GM23338 (cell line): Measurements from ENCODE around the gene GUCA1A. TPM values are rescaled to one million over a fixed set of nuclear protein-coding genes. Genes with fewer than 3 reads are reported as not detected.

Source experiments
- ATAC-seq: fragments of 200-7000 bp; cut with Tn5 transposase; 3 replicates; pipeline ENCODE4 v1.9.1; 2020
- DNase-seq: peaks from one replicate; pipeline ENCODE4 v3.0.0-alpha.2; 2015; ENCODE audit warnings: low spot score
- H2AFZ ChIP-seq: fragments of 200-600 bp; sonication (generic); 2 replicates; pipeline ENCODE4 v1.8.0; 2016; ENCODE audit warnings: antibody characterized with exemption, mild to moderate bottlenecking, moderate library complexity
- H3F3A ChIP-seq: fragments of 200-600 bp; sonication (generic); replicated peaks from 2 replicates; pipeline ENCODE4 v1.8.0; 2017; ENCODE audit warnings: antibody characterized with exemption, mixed run types, low read depth
- H3K27ac ChIP-seq: fragments of 200-600 bp; sonication (generic); 2 replicates; pipeline ENCODE4 v1.6.1; 2016; ENCODE audit warnings: low read depth
- H3K27me3 ChIP-seq: fragments of 200-600 bp; sonication (generic); 2 replicates; pipeline ENCODE4 v1.8.0; 2016; ENCODE audit warnings: mild to moderate bottlenecking, mixed run types, moderate library complexity; ENCODE audit not compliant: insufficient read depth
- H3K36me3 ChIP-seq: fragments of 200-600 bp; sonication (generic); 2 replicates; pipeline ENCODE4 v1.8.0; 2016; ENCODE audit warnings: mild to moderate bottlenecking; ENCODE audit not compliant: insufficient read depth
- H3K4me1 ChIP-seq: fragments of 200-600 bp; sonication (generic); 2 replicates; pipeline ENCODE4 v1.8.0; 2016; ENCODE audit warnings: mild to moderate bottlenecking, moderate library complexity; ENCODE audit not compliant: insufficient read depth
- H3K4me2 ChIP-seq: fragments of 200-600 bp; sonication (generic); 2 replicates; pipeline ENCODE4 v1.7.1; 2017; ENCODE audit warnings: mixed run types
- H3K4me3 ChIP-seq: fragments of 200-600 bp; sonication (generic); 2 replicates; pipeline ENCODE4 v1.6.1; 2016; ENCODE audit warnings: mixed run types
- H3K79me2 ChIP-seq: fragments of 200-600 bp; sonication (generic); replicated peaks from 2 replicates; pipeline ENCODE4 v1.8.0; 2017; ENCODE audit warnings: mild to moderate bottlenecking; ENCODE audit not compliant: insufficient read depth
- H3K9me2 ChIP-seq: fragments of 200-600 bp; sonication (generic); 2 replicates; pipeline ENCODE4 v1.8.0; 2017; ENCODE audit not compliant: insufficient read depth
- H4K20me1 ChIP-seq: fragments of 200-600 bp; sonication (generic); replicated peaks from 2 replicates; pipeline ENCODE4 v1.8.0; 2017; ENCODE audit warnings: mild to moderate bottlenecking; ENCODE audit not compliant: insufficient read depth
- H3K27ac Mint-ChIP-seq: 2 replicates; pipeline ENCODE4 v1.8.0; 2020; ENCODE audit warnings: inconsistent platforms, mild to moderate bottlenecking, moderate library complexity, mixed read lengths
- H3K27me3 Mint-ChIP-seq: 3 replicates; pipeline ENCODE4 v1.8.0; 2022; ENCODE audit warnings: low read depth, mild to moderate bottlenecking, moderate library complexity, mixed read lengths, inconsistent platforms; ENCODE audit not compliant: insufficient read depth, poor library complexity
- H3K36me3 Mint-ChIP-seq: 3 replicates; pipeline ENCODE4 v1.8.0; 2021; ENCODE audit warnings: low read depth, mild to moderate bottlenecking, inconsistent platforms, moderate library complexity, mixed read lengths
- H3K4me1 Mint-ChIP-seq: 3 replicates; pipeline ENCODE4 v1.8.0; 2020; ENCODE audit warnings: mild to moderate bottlenecking, inconsistent platforms, mixed read lengths
- H3K4me3 Mint-ChIP-seq: 3 replicates; pipeline ENCODE4 v1.8.0; 2021; ENCODE audit warnings: moderate library complexity, mild to moderate bottlenecking, inconsistent platforms, mixed read lengths
- H3K9me3 Mint-ChIP-seq: 3 replicates; pipeline ENCODE4 v1.8.0; 2020; ENCODE audit warnings: moderate library complexity, mild to moderate bottlenecking, inconsistent platforms, mixed read lengths
- CREB1 ChIP-seq: fragments of 250-450 bp; sonication (Bioruptor Pico); IDR thresholded peaks from 2 replicates; pipeline ENCODE4 v1.5.0; 2020; ENCODE audit warnings: low read depth, mild to moderate bottlenecking, moderate library complexity
- EZH2 ChIP-seq: fragments of 200-600 bp; sonication (generic); IDR thresholded peaks from one replicate; pipeline ENCODE4 v1.8.0; 2017; ENCODE audit warnings: antibody characterized with exemption, mild to moderate bottlenecking, low read depth; ENCODE audit not compliant: unreplicated experiment
- EZH2phosphoT487 ChIP-seq: fragments of 200-600 bp; sonication (generic); IDR thresholded peaks from one replicate; pipeline ENCODE4 v1.8.1; 2018; ENCODE audit warnings: antibody characterized with exemption; ENCODE audit not compliant: unreplicated experiment
- JUNB ChIP-seq: IDR thresholded peaks from one replicate; pipeline ENCODE4 v1.6.1; 2016; ENCODE audit warnings: antibody characterized with exemption; ENCODE audit not compliant: unreplicated experiment
- NANOG ChIP-seq: IDR thresholded peaks from 2 replicates; pipeline ENCODE4 v1.6.1; 2016; ENCODE audit warnings: antibody characterized with exemption, borderline replicate concordance
- POLR2AphosphoS5 ChIP-seq: IDR thresholded peaks from 2 replicates; pipeline ENCODE4 v1.6.1; 2016; ENCODE audit warnings: antibody characterized with exemption, low read depth
- STAT1 ChIP-seq: IDR thresholded peaks from one replicate; pipeline ENCODE4 v1.6.1; 2016; ENCODE audit warnings: antibody characterized with exemption; ENCODE audit not compliant: unreplicated experiment
- ZNF114 ChIP-seq: fragments of 250-450 bp; sonication (Bioruptor Pico); IDR thresholded peaks from 2 replicates; pipeline ENCODE4 v1.5.0; 2020; ENCODE audit warnings: mild to moderate bottlenecking, moderate library complexity
- ZNF331 ChIP-seq: fragments of 250-450 bp; sonication (Bioruptor Pico); IDR thresholded peaks from 2 replicates; pipeline ENCODE4 v1.5.0; 2020; ENCODE audit warnings: low read depth, mild to moderate bottlenecking, moderate library complexity
- polyA plus RNA-seq: library from polyadenylated mRNA; unstranded; fragments of >200 nt; fragmentation: Nextera tagmentation; extraction: Ambion mirVana; gene quantifications from 2 replicates; pipeline ENCODE4 v1.2.1, GENCODE V29; 2016
- total RNA-seq: library from RNA; depleted of rRNA; stranded (reverse); fragments of >200 nt; shearing (Covaris generic); gene quantifications from 2 replicates; pipeline ENCODE4 v1.2.3, GENCODE V29; 2014
- TF ChIP-seq, protein P1 (sequence below): fragments of 250-450 bp; sonication (Bioruptor Pico); IDR thresholded peaks from 2 replicates; pipeline ENCODE4 v1.5.0; 2020; ENCODE audit warnings: mild to moderate bottlenecking, moderate library complexity
- TF ChIP-seq, protein P2 (sequence below), 2 experiments: fragments of 200-600 bp in 1 of 2; sonication (generic) in 1 of 2; conservative IDR thresholded peaks; 2 replicates each; pipeline versions ENCODE4 v1.5.1 to v1.6.1; 2016 to 2017; ENCODE audit warnings: antibody characterized with exemption in 2 of 2, low read depth in 2 of 2, mild to moderate bottlenecking in 2 of 2, moderate library complexity in 1 of 2
- TF ChIP-seq, protein P3 (sequence below): IDR thresholded peaks from 2 replicates; pipeline ENCODE4 v1.6.1; 2016; ENCODE audit warnings: antibody characterized with exemption
- TF ChIP-seq, protein P4 (sequence below): IDR thresholded peaks from one replicate; pipeline ENCODE4 v1.6.1; 2018; ENCODE audit warnings: antibody characterized with exemption; ENCODE audit not compliant: unreplicated experiment

Gene GUCA1A
- total and polyA plus RNA-seq, 2 experiments from 2014 or later: 5.2 to 10.6 TPM

DNA sequence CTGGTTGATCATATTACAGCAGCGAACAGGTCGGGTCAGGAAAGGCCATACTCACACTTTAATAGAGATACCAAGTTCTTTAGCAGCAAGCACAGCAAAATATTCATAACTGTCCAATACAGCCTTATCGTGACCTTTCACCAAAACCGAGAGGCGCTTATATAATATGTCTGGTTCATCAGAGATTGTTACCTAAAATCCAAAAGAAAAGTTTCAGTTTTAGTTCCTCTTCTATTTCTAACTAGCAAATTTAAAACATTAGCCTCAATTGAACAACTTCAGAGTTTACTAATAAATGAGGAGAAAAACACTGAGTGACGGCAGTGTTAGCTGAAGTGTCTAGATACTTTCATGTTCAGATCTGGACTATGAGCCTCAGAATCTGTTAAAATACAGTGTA is 38.6 kb downstream of the GUCA1A start:
- H3K27me3 ChIP-seq: no peaks in the 10 kb centered on the region
- peaks cover 2% of the 10 kb centered on the region; the same call in 1 of the 2 replicates for H3K4me1 ChIP-seq
- Mint-ChIP-seq H3K27me3 (no peaks in the 10 kb centered on the region), H3K9me3 (no peaks in the 10 kb centered on the region), H3K4me3 (no peak overlapping the region), H3K4me1 (peaks cover 7% of the 10 kb centered on the region), H3K36me3 (peaks cover 51% of the 10 kb centered on the region), H3K27ac (no peak overlapping the region)
- no peak overlapping the region for H3K4me3 ChIP-seq
- no peak for DNase-seq
- ATAC-seq: no peak
- no peaks in the 10 kb centered on the region for H3K9me2 ChIP-seq
- 0 out of 2 replicates have a peak, but pooled peaks cover 3% of the 10 kb centered on the region for H3F3A ChIP-seq
- no peak for TF ChIP-seq ZNF331 (CRISPR knock-in tag)
- TF ChIP-seq EZH2phosphoT487: no peak
- TF ChIP-seq, protein P1, sequence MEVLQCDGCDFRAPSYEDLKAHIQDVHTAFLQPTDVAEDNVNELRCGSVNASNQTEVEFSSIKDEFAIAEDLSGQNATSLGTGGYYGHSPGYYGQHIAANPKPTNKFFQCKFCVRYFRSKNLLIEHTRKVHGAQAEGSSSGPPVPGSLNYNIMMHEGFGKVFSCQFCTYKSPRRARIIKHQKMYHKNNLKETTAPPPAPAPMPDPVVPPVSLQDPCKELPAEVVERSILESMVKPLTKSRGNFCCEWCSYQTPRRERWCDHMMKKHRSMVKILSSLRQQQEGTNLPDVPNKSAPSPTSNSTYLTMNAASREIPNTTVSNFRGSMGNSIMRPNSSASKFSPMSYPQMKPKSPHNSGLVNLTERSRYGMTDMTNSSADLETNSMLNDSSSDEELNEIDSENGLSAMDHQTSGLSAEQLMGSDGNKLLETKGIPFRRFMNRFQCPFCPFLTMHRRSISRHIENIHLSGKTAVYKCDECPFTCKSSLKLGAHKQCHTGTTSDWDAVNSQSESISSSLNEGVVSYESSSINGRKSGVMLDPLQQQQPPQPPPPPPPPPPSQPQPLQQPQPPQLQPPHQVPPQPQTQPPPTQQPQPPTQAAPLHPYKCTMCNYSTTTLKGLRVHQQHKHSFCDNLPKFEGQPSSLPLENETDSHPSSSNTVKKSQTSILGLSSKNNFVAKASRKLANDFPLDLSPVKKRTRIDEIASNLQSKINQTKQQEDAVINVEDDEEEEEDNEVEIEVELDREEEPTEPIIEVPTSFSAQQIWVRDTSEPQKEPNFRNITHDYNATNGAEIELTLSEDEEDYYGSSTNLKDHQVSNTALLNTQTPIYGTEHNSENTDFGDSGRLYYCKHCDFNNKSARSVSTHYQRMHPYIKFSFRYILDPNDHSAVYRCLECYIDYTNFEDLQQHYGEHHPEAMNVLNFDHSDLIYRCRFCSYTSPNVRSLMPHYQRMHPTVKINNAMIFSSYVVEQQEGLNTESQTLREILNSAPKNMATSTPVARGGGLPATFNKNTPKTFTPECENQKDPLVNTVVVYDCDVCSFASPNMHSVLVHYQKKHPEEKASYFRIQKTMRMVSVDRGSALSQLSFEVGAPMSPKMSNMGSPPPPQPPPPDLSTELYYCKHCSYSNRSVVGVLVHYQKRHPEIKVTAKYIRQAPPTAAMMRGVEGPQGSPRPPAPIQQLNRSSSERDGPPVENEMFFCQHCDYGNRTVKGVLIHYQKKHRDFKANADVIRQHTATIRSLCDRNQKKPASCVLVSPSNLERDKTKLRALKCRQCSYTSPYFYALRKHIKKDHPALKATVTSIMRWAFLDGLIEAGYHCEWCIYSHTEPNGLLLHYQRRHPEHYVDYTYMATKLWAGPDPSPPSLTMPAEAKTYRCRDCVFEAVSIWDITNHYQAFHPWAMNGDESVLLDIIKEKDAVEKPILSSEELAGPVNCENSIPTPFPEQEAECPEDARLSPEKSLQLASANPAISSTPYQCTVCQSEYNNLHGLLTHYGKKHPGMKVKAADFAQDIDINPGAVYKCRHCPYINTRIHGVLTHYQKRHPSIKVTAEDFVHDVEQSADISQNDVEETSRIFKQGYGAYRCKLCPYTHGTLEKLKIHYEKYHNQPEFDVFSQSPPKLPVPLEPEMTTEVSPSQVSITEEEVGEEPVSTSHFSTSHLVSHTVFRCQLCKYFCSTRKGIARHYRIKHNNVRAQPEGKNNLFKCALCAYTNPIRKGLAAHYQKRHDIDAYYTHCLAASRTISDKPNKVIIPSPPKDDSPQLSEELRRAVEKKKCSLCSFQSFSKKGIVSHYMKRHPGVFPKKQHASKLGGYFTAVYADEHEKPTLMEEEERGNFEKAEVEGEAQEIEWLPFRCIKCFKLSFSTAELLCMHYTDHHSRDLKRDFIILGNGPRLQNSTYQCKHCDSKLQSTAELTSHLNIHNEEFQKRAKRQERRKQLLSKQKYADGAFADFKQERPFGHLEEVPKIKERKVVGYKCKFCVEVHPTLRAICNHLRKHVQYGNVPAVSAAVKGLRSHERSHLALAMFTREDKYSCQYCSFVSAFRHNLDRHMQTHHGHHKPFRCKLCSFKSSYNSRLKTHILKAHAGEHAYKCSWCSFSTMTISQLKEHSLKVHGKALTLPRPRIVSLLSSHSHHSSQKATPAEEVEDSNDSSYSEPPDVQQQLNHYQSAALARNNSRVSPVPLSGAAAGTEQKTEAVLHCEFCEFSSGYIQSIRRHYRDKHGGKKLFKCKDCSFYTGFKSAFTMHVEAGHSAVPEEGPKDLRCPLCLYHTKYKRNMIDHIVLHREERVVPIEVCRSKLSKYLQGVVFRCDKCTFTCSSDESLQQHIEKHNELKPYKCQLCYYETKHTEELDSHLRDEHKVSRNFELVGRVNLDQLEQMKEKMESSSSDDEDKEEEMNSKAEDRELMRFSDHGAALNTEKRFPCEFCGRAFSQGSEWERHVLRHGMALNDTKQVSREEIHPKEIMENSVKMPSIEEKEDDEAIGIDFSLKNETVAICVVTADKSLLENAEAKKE: no peak
- TF ChIP-seq, protein P2, sequence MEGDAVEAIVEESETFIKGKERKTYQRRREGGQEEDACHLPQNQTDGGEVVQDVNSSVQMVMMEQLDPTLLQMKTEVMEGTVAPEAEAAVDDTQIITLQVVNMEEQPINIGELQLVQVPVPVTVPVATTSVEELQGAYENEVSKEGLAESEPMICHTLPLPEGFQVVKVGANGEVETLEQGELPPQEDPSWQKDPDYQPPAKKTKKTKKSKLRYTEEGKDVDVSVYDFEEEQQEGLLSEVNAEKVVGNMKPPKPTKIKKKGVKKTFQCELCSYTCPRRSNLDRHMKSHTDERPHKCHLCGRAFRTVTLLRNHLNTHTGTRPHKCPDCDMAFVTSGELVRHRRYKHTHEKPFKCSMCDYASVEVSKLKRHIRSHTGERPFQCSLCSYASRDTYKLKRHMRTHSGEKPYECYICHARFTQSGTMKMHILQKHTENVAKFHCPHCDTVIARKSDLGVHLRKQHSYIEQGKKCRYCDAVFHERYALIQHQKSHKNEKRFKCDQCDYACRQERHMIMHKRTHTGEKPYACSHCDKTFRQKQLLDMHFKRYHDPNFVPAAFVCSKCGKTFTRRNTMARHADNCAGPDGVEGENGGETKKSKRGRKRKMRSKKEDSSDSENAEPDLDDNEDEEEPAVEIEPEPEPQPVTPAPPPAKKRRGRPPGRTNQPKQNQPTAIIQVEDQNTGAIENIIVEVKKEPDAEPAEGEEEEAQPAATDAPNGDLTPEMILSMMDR (conservative IDR thresholded peaks at IDR 0.05; ENCODE audit: low read depth in 2 of 2): no peak
- TF ChIP-seq EZH2: no peak
- TF ChIP-seq ZNF114 (CRISPR knock-in tag): no peak
- TF ChIP-seq NANOG: no peak
- TF ChIP-seq STAT1: no peak
- no peak for TF ChIP-seq JUNB
- TF ChIP-seq POLR2AphosphoS5: no peak
- TF ChIP-seq, protein P3, sequence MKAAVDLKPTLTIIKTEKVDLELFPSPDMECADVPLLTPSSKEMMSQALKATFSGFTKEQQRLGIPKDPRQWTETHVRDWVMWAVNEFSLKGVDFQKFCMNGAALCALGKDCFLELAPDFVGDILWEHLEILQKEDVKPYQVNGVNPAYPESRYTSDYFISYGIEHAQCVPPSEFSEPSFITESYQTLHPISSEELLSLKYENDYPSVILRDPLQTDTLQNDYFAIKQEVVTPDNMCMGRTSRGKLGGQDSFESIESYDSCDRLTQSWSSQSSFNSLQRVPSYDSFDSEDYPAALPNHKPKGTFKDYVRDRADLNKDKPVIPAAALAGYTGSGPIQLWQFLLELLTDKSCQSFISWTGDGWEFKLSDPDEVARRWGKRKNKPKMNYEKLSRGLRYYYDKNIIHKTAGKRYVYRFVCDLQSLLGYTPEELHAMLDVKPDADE: no peak
- TF ChIP-seq CREB1 (CRISPR knock-in tag): no peak
- TF ChIP-seq, protein P4, sequence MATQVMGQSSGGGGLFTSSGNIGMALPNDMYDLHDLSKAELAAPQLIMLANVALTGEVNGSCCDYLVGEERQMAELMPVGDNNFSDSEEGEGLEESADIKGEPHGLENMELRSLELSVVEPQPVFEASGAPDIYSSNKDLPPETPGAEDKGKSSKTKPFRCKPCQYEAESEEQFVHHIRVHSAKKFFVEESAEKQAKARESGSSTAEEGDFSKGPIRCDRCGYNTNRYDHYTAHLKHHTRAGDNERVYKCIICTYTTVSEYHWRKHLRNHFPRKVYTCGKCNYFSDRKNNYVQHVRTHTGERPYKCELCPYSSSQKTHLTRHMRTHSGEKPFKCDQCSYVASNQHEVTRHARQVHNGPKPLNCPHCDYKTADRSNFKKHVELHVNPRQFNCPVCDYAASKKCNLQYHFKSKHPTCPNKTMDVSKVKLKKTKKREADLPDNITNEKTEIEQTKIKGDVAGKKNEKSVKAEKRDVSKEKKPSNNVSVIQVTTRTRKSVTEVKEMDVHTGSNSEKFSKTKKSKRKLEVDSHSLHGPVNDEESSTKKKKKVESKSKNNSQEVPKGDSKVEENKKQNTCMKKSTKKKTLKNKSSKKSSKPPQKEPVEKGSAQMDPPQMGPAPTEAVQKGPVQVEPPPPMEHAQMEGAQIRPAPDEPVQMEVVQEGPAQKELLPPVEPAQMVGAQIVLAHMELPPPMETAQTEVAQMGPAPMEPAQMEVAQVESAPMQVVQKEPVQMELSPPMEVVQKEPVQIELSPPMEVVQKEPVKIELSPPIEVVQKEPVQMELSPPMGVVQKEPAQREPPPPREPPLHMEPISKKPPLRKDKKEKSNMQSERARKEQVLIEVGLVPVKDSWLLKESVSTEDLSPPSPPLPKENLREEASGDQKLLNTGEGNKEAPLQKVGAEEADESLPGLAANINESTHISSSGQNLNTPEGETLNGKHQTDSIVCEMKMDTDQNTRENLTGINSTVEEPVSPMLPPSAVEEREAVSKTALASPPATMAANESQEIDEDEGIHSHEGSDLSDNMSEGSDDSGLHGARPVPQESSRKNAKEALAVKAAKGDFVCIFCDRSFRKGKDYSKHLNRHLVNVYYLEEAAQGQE: no peak
- H3K27ac ChIP-seq: no peak overlapping the region
- no peaks in the 10 kb centered on the region for H4K20me1 ChIP-seq
- no peak overlapping the region for H3K4me2 ChIP-seq
- H3K36me3 ChIP-seq: peaks cover 32% of the 10 kb centered on the region
- no peak overlapping the region for H2AFZ ChIP-seq
- H3K79me2 ChIP-seq: peaks cover 4% of the 10 kb centered on the region
